GM12878 (cell line): Measurements from ENCODE around the gene CGN. TPM values are rescaled to one million over a fixed set of nuclear protein-coding genes. Genes with fewer than 3 reads are reported as not detected.

Experiments
- BCL3 ChIP-seq: IDR thresholded peaks from 2 replicates; pipeline ENCODE4 v1.6.1; 2011; ENCODE audit warnings: borderline replicate concordance, low read depth, mild to moderate bottlenecking, moderate library complexity, low read length; ENCODE audit not compliant: insufficient read depth, poor library complexity, severe bottlenecking
- CBX5 ChIP-seq: sonication (generic); IDR thresholded peaks from 2 replicates; pipeline ENCODE4 v1.6.1; 2016; ENCODE audit warnings: low read depth, moderate library complexity, mild to moderate bottlenecking, inconsistent platforms
- CEBPB ChIP-seq, 2 experiments: fragments of 150-350 bp in 1 of 2; IDR thresholded peaks; 2 replicates each; pipeline ENCODE4 v1.6.1; 2012 to 2014; ENCODE audit warnings: low read depth in 2 of 2, low read length in 2 of 2, borderline replicate concordance in 1 of 2, inconsistent platforms in 1 of 2
- CHD4 ChIP-seq: fragments of 200-600 bp; sonication (generic); IDR thresholded peaks from 2 replicates; pipeline ENCODE4 v1.6.1; 2016; ENCODE audit warnings: mild to moderate bottlenecking
- CREM ChIP-seq: IDR thresholded peaks from 2 replicates; pipeline ENCODE4 v1.6.1; 2014; ENCODE audit warnings: antibody characterized with exemption, low read depth
- ETV6 ChIP-seq, 2 experiments: fragments of 450-650 bp in 1 of 2; IDR thresholded peaks in 1 of 2; conservative IDR thresholded peaks in 1 of 2; 2 replicates each; pipeline ENCODE4 v1.6.1; 2014; ENCODE audit warnings: antibody characterized with exemption in 1 of 2, borderline replicate concordance in 1 of 2, low read depth in 1 of 2, mild to moderate bottlenecking in 1 of 2, moderate library complexity in 1 of 2
- FOXM1 ChIP-seq: IDR thresholded peaks from 2 replicates; pipeline ENCODE4 v1.6.1; 2012; ENCODE audit warnings: low read depth, mild to moderate bottlenecking, inconsistent platforms, low read length, moderate library complexity
- IKZF2 ChIP-seq, 2 experiments: fragments of 450-650 bp; IDR thresholded peaks; 2 replicates each; pipeline ENCODE4 v1.6.1; 2017; ENCODE audit warnings: mild to moderate bottlenecking in 2 of 2, moderate library complexity in 2 of 2
- MYB ChIP-seq: fragments of 150-350 bp; IDR thresholded peaks from 2 replicates; pipeline ENCODE4 v1.6.1; 2014; ENCODE audit warnings: mild to moderate bottlenecking, low read depth, low read length, borderline replicate concordance
- NFIC ChIP-seq: IDR thresholded peaks from 2 replicates; pipeline ENCODE4 v1.6.1; 2012; ENCODE audit warnings: low read depth, mild to moderate bottlenecking, inconsistent platforms, low read length, moderate library complexity
- PAX8 ChIP-seq: fragments of 450-650 bp; IDR thresholded peaks from 2 replicates; pipeline ENCODE4 v1.6.1; 2017; ENCODE audit warnings: mild to moderate bottlenecking, moderate library complexity
- PML ChIP-seq: IDR thresholded peaks from 2 replicates; pipeline ENCODE4 v1.6.1; 2012; ENCODE audit warnings: low read length, inconsistent platforms
- RUNX3 ChIP-seq: IDR thresholded peaks from 2 replicates; pipeline ENCODE4 v1.6.1; 2012; ENCODE audit warnings: low read length, inconsistent platforms
- SREBF2 ChIP-seq: IDR thresholded peaks from 2 replicates; pipeline ENCODE4 v1.6.1; 2012; ENCODE audit warnings: mild to moderate bottlenecking, low read length
- SRF ChIP-seq, 2 experiments: IDR thresholded peaks; 2 replicates each; pipeline ENCODE4 v1.6.1; 2011; ENCODE audit warnings: low read depth in 2 of 2, low read length in 2 of 2, mild to moderate bottlenecking in 1 of 2, moderate library complexity in 1 of 2
- SUZ12 ChIP-seq: fragments of 200-600 bp; sonication (generic); IDR thresholded peaks from one replicate; pipeline ENCODE4 v1.6.1; 2018; ENCODE audit warnings: antibody characterized with exemption, mild to moderate bottlenecking; ENCODE audit not compliant: unreplicated experiment
- TARDBP ChIP-seq: IDR thresholded peaks from 2 replicates; pipeline ENCODE4 v1.6.1; 2016; ENCODE audit warnings: borderline replicate concordance
- TCF12 ChIP-seq: IDR thresholded peaks from 2 replicates; pipeline ENCODE4 v1.6.1; 2011; ENCODE audit warnings: low read depth, mild to moderate bottlenecking, low read length
- TCF3 ChIP-seq: IDR thresholded peaks from 2 replicates; pipeline ENCODE4 v1.6.1; 2012; ENCODE audit warnings: low read depth, mild to moderate bottlenecking, low read length, borderline replicate concordance; ENCODE audit not compliant: insufficient read depth
- YY1 ChIP-seq: IDR thresholded peaks from 2 replicates; pipeline ENCODE4 v1.6.1; 2011; ENCODE audit warnings: low read depth, mild to moderate bottlenecking, low read length
- ZNF274 ChIP-seq: IDR thresholded peaks from one replicate; pipeline ENCODE4 v1.8.0; 2011; ENCODE audit not compliant: insufficient read length, insufficient read depth
- ZNF622 ChIP-seq: fragments of 450-650 bp; IDR thresholded peaks from 2 replicates; pipeline ENCODE4 v1.6.1; 2017; ENCODE audit warnings: mild to moderate bottlenecking, inconsistent platforms
- polyA plus RNA-seq, 11 experiments: library from polyadenylated mRNA; depleted of rRNA in 4 of 11; unstranded in 6 of 11; stranded (reverse) in 5 of 11; fragments of >200 nt; fragmentation: Nextera tagmentation in 4 of 11; fragmentation: Illumina TruSeq in 1 of 11; extraction: Ambion mirVana in 4 of 11; extraction: Trizol in 1 of 11; gene quantifications; 1 replicate in 1 of 11; 2 replicates in 10 of 11; pipeline versions ENCODE4 v1.2.1 to v1.2.3, GENCODE V29; 2011 to 2016; ENCODE audit warnings: inconsistent platforms in 2 of 11, missing spikeins in 2 of 11, low read depth in 1 of 11
- total RNA-seq, 4 experiments: library from RNA; depleted of rRNA in 3 of 4; stranded (reverse); fragments of >200 nt in 3 of 4; fragmentation: Illumina TruSeq in 1 of 4; extraction: Trizol in 1 of 4; gene quantifications; 2 replicates each; pipeline versions ENCODE4 v1.2.1 to v1.2.3, GENCODE V29; 2013 to 2021
- TF ChIP-seq, protein P1 (sequence below): IDR thresholded peaks from 2 replicates; pipeline ENCODE4 v1.6.1; 2011; ENCODE audit warnings: low read depth, low read length, improper control_type of control experiment, borderline replicate concordance
- TF ChIP-seq, protein P2 (sequence below): fragments of 450-650 bp; IDR thresholded peaks from 2 replicates; pipeline ENCODE4 v1.6.1; 2017; ENCODE audit warnings: mild to moderate bottlenecking, low read depth, inconsistent platforms; ENCODE audit not compliant: poor library complexity, severe bottlenecking
- TF ChIP-seq, protein P3 (sequence below): IDR thresholded peaks from 2 replicates; pipeline ENCODE4 v1.6.1; 2012; ENCODE audit warnings: low read length, inconsistent platforms

The CGN gene
- total and polyA plus RNA-seq, 10 of the 15 experiments (the other 5 are each of a cell fraction or from before 2014, with no cell fraction given), result 0.11 to 6.5 (median 3.4) TPM

DNA sequence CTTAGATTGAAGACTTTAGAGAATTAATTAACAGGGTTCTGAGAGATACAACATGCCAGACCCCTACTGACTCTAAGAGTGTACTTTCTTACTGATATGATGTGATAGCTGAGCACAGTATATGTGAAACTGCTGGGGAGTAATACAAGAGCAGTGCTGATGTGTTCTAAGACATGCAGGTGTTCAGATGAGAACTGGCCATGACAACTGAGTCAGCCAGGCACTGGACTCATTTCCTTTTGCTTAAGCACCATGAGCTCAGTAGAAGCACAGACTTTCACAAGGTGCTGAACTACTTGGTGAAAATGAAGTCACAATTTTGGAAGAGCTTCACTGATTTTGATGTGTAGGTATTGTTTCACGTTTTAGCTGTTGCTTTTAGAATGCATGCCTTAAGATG, 36.0 kb upstream of the CGN start (continued):
- TF ChIP-seq IKZF2 (IDR thresholded peaks at IDR 0.05), result no peak
- TF ChIP-seq PAX8, result no peak
- TF ChIP-seq CHD4, result no peak
- peak; percentile 61; the same call in 1 of the 2 replicates for TF ChIP-seq FOXM1
- TF ChIP-seq BCL3, result peak; percentile 63
- TF ChIP-seq ETV6 (conservative IDR thresholded peaks at IDR 0.05 in 1 of 2, IDR thresholded peaks at IDR 0.05 in 1 of 2; ENCODE audit: borderline replicate concordance in 1 of 2, low read depth in 1 of 2), result peak in 1 of 2 experiments; percentile 32; a peak in 1 of 4 replicates
- TF ChIP-seq ZNF274, result no peak
- TF ChIP-seq TCF3, result peak; percentile 84
- 0 out of 4 replicates have a peak, but pooled peaks of 1 of the 2 experiments have one; percentile 5 for TF ChIP-seq SRF (IDR thresholded peaks at IDR 0.05; ENCODE audit: low read depth in 2 of 2, low read length in 2 of 2)
- no peak for TF ChIP-seq SREBF2
- TF ChIP-seq, protein P1, sequence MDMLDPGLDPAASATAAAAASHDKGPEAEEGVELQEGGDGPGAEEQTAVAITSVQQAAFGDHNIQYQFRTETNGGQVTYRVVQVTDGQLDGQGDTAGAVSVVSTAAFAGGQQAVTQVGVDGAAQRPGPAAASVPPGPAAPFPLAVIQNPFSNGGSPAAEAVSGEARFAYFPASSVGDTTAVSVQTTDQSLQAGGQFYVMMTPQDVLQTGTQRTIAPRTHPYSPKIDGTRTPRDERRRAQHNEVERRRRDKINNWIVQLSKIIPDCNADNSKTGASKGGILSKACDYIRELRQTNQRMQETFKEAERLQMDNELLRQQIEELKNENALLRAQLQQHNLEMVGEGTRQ, result no peak
- TF ChIP-seq RUNX3, result peak; percentile 28; the same call in 1 of the 2 replicates
- TF ChIP-seq, protein P2, sequence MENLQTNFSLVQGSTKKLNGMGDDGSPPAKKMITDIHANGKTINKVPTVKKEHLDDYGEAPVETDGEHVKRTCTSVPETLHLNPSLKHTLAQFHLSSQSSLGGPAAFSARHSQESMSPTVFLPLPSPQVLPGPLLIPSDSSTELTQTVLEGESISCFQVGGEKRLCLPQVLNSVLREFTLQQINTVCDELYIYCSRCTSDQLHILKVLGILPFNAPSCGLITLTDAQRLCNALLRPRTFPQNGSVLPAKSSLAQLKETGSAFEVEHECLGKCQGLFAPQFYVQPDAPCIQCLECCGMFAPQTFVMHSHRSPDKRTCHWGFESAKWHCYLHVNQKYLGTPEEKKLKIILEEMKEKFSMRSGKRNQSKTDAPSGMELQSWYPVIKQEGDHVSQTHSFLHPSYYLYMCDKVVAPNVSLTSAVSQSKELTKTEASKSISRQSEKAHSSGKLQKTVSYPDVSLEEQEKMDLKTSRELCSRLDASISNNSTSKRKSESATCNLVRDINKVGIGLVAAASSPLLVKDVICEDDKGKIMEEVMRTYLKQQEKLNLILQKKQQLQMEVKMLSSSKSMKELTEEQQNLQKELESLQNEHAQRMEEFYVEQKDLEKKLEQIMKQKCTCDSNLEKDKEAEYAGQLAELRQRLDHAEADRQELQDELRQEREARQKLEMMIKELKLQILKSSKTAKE, result no peak
- TF ChIP-seq YY1, result peak; percentile 37; the same call in 1 of the 2 replicates
- TF ChIP-seq NFIC, result peak; percentile 79; the same call in 1 of the 2 replicates
- no peak for TF ChIP-seq SUZ12
- TF ChIP-seq MYB, result no peak
- TF ChIP-seq TCF12, result peak; percentile 61; the same call in 1 of the 2 replicates
- TF ChIP-seq CEBPB (IDR thresholded peaks at IDR 0.05; ENCODE audit: borderline replicate concordance in 1 of 2, low read depth in 2 of 2, low read length in 2 of 2), result peak in 1 of 2 experiments; percentile 74; a peak in 1 of 4 replicates
- TF ChIP-seq CBX5, result no peak
- 0 out of 2 replicates have a peak, but pooled peaks have one; percentile 60 for TF ChIP-seq PML
- TF ChIP-seq, protein P3, sequence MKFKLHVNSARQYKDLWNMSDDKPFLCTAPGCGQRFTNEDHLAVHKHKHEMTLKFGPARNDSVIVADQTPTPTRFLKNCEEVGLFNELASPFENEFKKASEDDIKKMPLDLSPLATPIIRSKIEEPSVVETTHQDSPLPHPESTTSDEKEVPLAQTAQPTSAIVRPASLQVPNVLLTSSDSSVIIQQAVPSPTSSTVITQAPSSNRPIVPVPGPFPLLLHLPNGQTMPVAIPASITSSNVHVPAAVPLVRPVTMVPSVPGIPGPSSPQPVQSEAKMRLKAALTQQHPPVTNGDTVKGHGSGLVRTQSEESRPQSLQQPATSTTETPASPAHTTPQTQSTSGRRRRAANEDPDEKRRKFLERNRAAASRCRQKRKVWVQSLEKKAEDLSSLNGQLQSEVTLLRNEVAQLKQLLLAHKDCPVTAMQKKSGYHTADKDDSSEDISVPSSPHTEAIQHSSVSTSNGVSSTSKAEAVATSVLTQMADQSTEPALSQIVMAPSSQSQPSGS, result peak; percentile 67; the same call in 1 of the 2 replicates
- TF ChIP-seq CREM, result peak; percentile 82
- no peak for TF ChIP-seq TARDBP
- no peak for TF ChIP-seq ZNF622
